RWPE2 (cell line): ENCODE data around the gene NENF.
A peak's percentile ranks its signal among the peaks of the same experiment; 100 is the strongest.

ENCODE experiments used
- ATAC-seq: fragments of 200-7000 bp; cut with Tn5 transposase; 3 replicates; pipeline ENCODE4 v1.9.1; 2021; ENCODE audit warnings: low read depth
- DNase-seq: peaks from one replicate; pipeline ENCODE4 v3.0.0-alpha.2; 2020; ENCODE audit warnings: low spot score
- H3K27ac ChIP-seq: fragments of 450-650 bp; 2 replicates; pipeline ENCODE4 v1.5.1; 2017; ENCODE audit warnings: mild to moderate bottlenecking; ENCODE audit not compliant: poor library complexity, severe bottlenecking
- H3K27me3 ChIP-seq: fragments of 250-450 bp; sonication (Bioruptor Pico); 2 replicates; pipeline ENCODE4 v1.5.1; 2021; ENCODE audit warnings: mild to moderate bottlenecking, moderate library complexity; ENCODE audit not compliant: insufficient read depth, poor library complexity, severe bottlenecking
- H3K36me3 ChIP-seq: fragments of 250-450 bp; sonication (Bioruptor Pico); 2 replicates; pipeline ENCODE4 v1.5.1; 2020; ENCODE audit warnings: low read depth, mild to moderate bottlenecking, moderate library complexity
- H3K4me1 ChIP-seq: fragments of 250-450 bp; sonication (Bioruptor Pico); 2 replicates; pipeline ENCODE4 v1.5.1; 2021; ENCODE audit warnings: mild to moderate bottlenecking, moderate library complexity; ENCODE audit not compliant: insufficient read depth, poor library complexity, severe bottlenecking
- H3K4me3 ChIP-seq: fragments of 250-450 bp; sonication (Bioruptor Pico); 2 replicates; pipeline ENCODE4 v1.5.1; 2021; ENCODE audit warnings: mild to moderate bottlenecking, moderate library complexity; ENCODE audit not compliant: severe bottlenecking
- H3K9me3 ChIP-seq: fragments of 250-450 bp; sonication (Bioruptor Pico); 2 replicates; pipeline ENCODE4 v1.5.1; 2021; ENCODE audit warnings: mild to moderate bottlenecking, moderate library complexity; ENCODE audit not compliant: severe bottlenecking
- TF ChIP-seq, protein P1 (sequence below): fragments of 450-650 bp; IDR thresholded peaks from one replicate; pipeline ENCODE4 v1.5.1; 2017; ENCODE audit warnings: mild to moderate bottlenecking, moderate library complexity; ENCODE audit not compliant: poor library complexity, severe bottlenecking

The NENF gene

DNA sequence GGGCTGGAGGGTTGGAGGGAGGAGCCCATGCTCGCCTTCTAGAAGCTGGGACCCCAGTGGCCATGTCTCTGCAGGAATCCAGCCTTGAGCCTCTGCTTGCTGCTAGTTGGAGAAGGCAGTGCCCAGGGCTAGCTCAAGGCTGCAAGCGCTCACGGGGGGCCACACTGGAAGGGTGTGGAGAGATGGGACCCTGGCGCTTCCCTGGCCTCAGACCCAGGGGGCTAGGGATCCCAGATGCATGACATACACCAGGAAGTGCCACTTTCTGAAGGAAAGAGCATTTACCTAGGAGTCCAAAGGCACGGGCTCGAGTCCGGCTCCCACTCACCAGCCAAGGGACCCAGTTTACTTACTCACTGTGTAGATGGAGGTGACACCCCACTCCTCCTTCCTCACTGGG is 32.6 kb downstream of the NENF start:
- TF ChIP-seq, protein P1, sequence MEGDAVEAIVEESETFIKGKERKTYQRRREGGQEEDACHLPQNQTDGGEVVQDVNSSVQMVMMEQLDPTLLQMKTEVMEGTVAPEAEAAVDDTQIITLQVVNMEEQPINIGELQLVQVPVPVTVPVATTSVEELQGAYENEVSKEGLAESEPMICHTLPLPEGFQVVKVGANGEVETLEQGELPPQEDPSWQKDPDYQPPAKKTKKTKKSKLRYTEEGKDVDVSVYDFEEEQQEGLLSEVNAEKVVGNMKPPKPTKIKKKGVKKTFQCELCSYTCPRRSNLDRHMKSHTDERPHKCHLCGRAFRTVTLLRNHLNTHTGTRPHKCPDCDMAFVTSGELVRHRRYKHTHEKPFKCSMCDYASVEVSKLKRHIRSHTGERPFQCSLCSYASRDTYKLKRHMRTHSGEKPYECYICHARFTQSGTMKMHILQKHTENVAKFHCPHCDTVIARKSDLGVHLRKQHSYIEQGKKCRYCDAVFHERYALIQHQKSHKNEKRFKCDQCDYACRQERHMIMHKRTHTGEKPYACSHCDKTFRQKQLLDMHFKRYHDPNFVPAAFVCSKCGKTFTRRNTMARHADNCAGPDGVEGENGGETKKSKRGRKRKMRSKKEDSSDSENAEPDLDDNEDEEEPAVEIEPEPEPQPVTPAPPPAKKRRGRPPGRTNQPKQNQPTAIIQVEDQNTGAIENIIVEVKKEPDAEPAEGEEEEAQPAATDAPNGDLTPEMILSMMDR, result no peak
- H3K36me3 ChIP-seq, result no peaks in the 10 kb centered on the region
- H3K9me3 ChIP-seq, result no peaks in the 10 kb centered on the region
- ATAC-seq (no peak), DNase-seq (no peak)
- no peaks in the 10 kb centered on the region for H3K4me1 ChIP-seq
- H3K27me3 ChIP-seq, result no peaks in the 10 kb centered on the region
- no peak overlapping the region for H3K4me3 ChIP-seq
- H3K27ac ChIP-seq, result no peak overlapping the region

DNA sequence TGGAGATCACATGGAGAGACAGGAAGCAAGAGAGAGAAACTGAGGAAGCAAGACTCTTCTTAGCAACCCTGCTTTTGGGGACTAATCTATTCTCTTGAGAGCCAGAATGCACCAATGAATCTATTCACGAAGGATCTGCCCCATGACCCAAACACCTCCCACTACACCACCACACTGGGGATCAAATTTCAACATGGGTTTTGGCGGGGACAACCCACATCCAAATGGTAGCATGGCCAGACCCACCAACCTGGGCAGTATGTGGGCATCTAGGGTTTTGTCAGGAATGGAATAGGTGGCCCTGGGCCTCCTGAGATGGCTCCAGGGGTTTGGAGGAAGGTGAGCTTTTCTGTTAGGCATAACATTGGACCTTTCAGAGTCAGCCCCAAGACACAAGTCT is 33.7 kb downstream of the NENF start:
- H3K36me3 ChIP-seq, result no peaks in the 10 kb centered on the region
- no peak overlapping the region for H3K27ac ChIP-seq
- ATAC-seq (no peak), DNase-seq (no peak)
- H3K9me3 ChIP-seq, result no peaks in the 10 kb centered on the region
- no peak overlapping the region for H3K4me3 ChIP-seq
- no peaks in the 10 kb centered on the region for H3K4me1 ChIP-seq
- TF ChIP-seq, protein P1, result no peak
- no peaks in the 10 kb centered on the region for H3K27me3 ChIP-seq

DNA sequence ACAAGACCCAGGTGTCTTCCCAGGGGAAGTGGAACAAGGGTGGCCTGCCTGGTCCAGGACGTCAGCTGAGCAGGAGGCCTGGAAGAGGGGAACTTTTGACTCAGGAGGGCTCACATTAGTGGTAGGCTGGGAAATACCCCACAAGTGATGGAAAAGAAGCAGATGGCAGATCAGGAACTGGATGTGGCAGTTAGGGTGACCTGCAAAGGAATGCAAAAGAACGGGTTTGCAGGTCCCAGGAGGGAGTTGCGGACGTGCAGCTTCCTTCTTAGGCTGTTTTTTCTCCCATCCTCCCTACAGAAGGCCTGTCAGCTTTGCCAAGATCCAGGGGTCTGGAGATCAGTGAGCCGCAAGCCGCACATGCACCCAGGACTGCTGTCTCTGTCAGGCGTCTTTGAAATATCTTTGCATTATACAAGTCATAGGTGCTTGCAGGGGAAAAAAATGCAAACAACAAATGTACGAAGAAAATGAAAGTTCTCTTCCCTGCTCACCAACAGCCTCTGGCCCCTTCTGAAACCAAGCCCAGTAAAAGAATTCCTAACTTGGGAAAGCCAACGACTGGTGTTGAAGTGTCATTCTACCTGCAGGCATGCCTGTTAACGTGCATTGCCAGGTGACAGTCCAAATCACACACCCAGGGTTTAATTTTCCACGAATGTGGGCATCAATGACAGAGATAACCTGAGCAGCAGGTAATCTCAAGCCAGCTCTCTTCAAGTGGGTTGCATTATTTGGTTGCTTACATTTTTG is 34.4 kb downstream of the NENF start:
- TF ChIP-seq, protein P1, result no peak
- H3K4me3 ChIP-seq, result no peak overlapping the region
- H3K9me3 ChIP-seq, result no peaks in the 10 kb centered on the region
- H3K4me1 ChIP-seq, result no peaks in the 10 kb centered on the region
- no peak overlapping the region for H3K27ac ChIP-seq
- H3K27me3 ChIP-seq, result no peaks in the 10 kb centered on the region
- no peaks in the 10 kb centered on the region for H3K36me3 ChIP-seq
- no peak for ATAC-seq
- DNase-seq, result no peak

DNA sequence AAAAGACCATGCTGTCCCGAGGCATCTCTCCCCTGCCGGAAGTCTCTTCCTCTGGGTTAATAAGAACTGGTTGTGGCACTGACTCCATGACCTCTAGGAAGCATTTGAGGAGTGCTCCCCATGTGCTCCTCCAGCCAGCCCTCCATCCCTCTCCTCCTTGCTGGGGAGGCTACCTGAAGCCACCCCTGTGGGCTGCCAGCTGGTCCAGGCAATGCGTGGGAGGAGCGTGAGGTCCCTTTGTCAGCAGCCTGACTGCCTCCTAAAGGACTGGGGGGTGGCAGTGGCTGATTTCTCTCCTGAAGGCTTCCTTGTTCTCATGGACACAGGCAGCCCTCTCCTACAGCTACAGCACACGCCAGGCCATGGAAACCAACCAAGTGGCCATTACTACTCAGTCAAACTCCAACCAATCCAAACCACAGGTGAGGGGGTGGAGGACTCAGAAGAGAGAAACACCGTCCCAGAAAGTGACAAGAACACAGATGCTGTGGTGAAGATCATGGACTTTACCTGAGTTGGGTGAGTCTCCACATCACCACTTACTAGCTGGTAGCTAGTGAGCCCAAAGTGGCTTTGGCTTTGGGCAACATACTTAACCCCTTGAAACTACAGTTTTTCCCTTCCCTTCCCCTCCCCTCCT is 35.2 kb downstream of the NENF start:
- H3K4me3 ChIP-seq, result no peak overlapping the region
- H3K9me3 ChIP-seq, result no peaks in the 10 kb centered on the region
- H3K4me1 ChIP-seq, result no peaks in the 10 kb centered on the region
- H3K27me3 ChIP-seq, result no peaks in the 10 kb centered on the region
- no peaks in the 10 kb centered on the region for H3K36me3 ChIP-seq
- DNase-seq (no peak), ATAC-seq (no peak)
- TF ChIP-seq, protein P1, result no peak
- no peak overlapping the region for H3K27ac ChIP-seq

DNA sequence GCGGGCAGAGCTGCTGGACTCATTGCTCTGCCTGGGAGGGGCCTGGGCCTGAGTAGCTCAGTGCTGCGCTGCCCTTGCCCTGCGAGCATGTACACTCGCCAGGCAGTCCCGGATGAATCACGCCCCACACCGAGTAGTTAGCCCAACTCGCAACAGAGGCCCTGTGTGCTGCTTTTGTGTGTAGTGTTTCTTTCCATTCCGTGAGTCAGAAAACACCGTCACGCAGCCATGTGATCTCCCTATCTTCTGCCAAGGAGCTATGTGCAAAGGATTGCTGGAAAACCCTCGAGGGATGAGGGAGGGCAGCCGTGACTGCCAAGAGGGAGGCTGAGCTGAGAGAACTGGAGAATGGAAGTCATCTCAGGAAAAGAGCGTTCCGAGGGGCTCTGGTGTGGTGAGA is 37.3 kb downstream of the NENF start:
- no peaks in the 10 kb centered on the region for H3K36me3 ChIP-seq
- ATAC-seq (peak; percentile 88), DNase-seq (no peak)
- no peak overlapping the region for H3K27ac ChIP-seq
- H3K27me3 ChIP-seq, result no peaks in the 10 kb centered on the region
- H3K4me1 ChIP-seq, result no peaks in the 10 kb centered on the region
- no peak overlapping the region for H3K4me3 ChIP-seq
- H3K9me3 ChIP-seq, result no peaks in the 10 kb centered on the region
- TF ChIP-seq, protein P1, result no peak
